HEK293 (cell line): ENCODE results near the gene NUMBL.

Source experiments
- MYNN ChIP-seq: fragments of 450-650 bp; formaldehyde crosslinking; IDR thresholded peaks from 2 replicates; pipeline ENCODE4 v1.5.1; 2016; ENCODE audit warnings: missing biosample characterization, missing genetic modification characterization, borderline replicate concordance
- ZNF112 ChIP-seq: fragments of 450-650 bp; formaldehyde crosslinking; IDR thresholded peaks from 2 replicates; pipeline ENCODE4 v1.5.0; 2017; ENCODE audit warnings: missing biosample characterization, missing genetic modification characterization
- ZNF138 ChIP-seq: fragments of 450-650 bp; formaldehyde crosslinking; IDR thresholded peaks from 2 replicates; pipeline ENCODE4 v1.5.1; 2016; ENCODE audit warnings: missing biosample characterization, missing genetic modification characterization, borderline replicate concordance
- ZNF16 ChIP-seq: fragments of 450-650 bp; formaldehyde crosslinking; IDR thresholded peaks from 2 replicates; pipeline ENCODE4 v1.5.1; 2016; ENCODE audit warnings: low read depth, missing biosample characterization, missing genetic modification characterization
- ZNF174 ChIP-seq: fragments of 450-650 bp; formaldehyde crosslinking; IDR thresholded peaks from 2 replicates; pipeline ENCODE4 v1.5.0; 2017; ENCODE audit warnings: missing biosample characterization, mild to moderate bottlenecking, missing genetic modification characterization
- ZNF175 ChIP-seq: fragments of 450-650 bp; formaldehyde crosslinking; IDR thresholded peaks from 2 replicates; pipeline ENCODE4 v1.5.1; 2016; ENCODE audit warnings: missing biosample characterization, missing genetic modification characterization
- ZNF239 ChIP-seq: fragments of 450-650 bp; formaldehyde crosslinking; IDR thresholded peaks from 2 replicates; pipeline ENCODE4 v1.5.1; 2016; ENCODE audit warnings: missing biosample characterization, missing genetic modification characterization
- ZNF24 ChIP-seq: fragments of 450-650 bp; formaldehyde crosslinking; IDR thresholded peaks from 2 replicates; pipeline ENCODE4 v1.5.1; 2016; ENCODE audit warnings: missing biosample characterization, missing genetic modification characterization
- ZNF266 ChIP-seq: fragments of 450-650 bp; formaldehyde crosslinking; IDR thresholded peaks from 2 replicates; pipeline ENCODE4 v1.5.1; 2016; ENCODE audit warnings: missing biosample characterization, missing genetic modification characterization, low read depth
- ZNF423 ChIP-seq: fragments of 450-650 bp; formaldehyde crosslinking; IDR thresholded peaks from 2 replicates; pipeline ENCODE4 v1.5.1; 2016; ENCODE audit warnings: missing biosample characterization, missing genetic modification characterization
- ZNF585B ChIP-seq: fragments of 450-650 bp; formaldehyde crosslinking; IDR thresholded peaks from 2 replicates; pipeline ENCODE4 v1.5.1; 2016; ENCODE audit warnings: missing biosample characterization, missing genetic modification characterization
- ZNF843 ChIP-seq: fragments of 450-650 bp; formaldehyde crosslinking; IDR thresholded peaks from 2 replicates; pipeline ENCODE4 v1.5.1; 2016; ENCODE audit warnings: missing biosample characterization, missing genetic modification characterization
- TF ChIP-seq, protein P1 (sequence below): fragments of 450-650 bp; formaldehyde crosslinking; IDR thresholded peaks from 2 replicates; pipeline ENCODE4 v1.5.1; 2016; ENCODE audit warnings: missing biosample characterization, missing genetic modification characterization
- TF ChIP-seq, protein P2 (sequence below): fragments of 450-650 bp; formaldehyde crosslinking; optimal IDR thresholded peaks from 2 replicates; pipeline ENCODE3; 2016; ENCODE audit warnings: missing biosample characterization, mild to moderate bottlenecking, missing genetic modification characterization
- TF ChIP-seq, protein P3 (sequence below): fragments of 450-650 bp; formaldehyde crosslinking; IDR thresholded peaks from 2 replicates; pipeline ENCODE4 v1.5.1; 2016; ENCODE audit warnings: missing biosample characterization, missing genetic modification characterization, borderline replicate concordance
- TF ChIP-seq, protein P4 (sequence below): fragments of 450-650 bp; formaldehyde crosslinking; IDR thresholded peaks from 2 replicates; pipeline ENCODE4 v1.5.1; 2016; ENCODE audit warnings: missing biosample characterization, missing genetic modification characterization
- TF ChIP-seq, protein P5 (sequence below): fragments of 450-650 bp; formaldehyde crosslinking; IDR thresholded peaks from 2 replicates; pipeline ENCODE4 v1.5.1; 2016; ENCODE audit warnings: missing biosample characterization, missing genetic modification characterization
- TF ChIP-seq, protein P6 (sequence below): fragments of 450-650 bp; formaldehyde crosslinking; IDR thresholded peaks from 2 replicates; pipeline ENCODE4 v1.5.1; 2017; ENCODE audit warnings: missing biosample characterization, missing genetic modification characterization
- TF ChIP-seq, protein P7 (sequence below): fragments of 450-650 bp; formaldehyde crosslinking; IDR thresholded peaks from 2 replicates; pipeline ENCODE4 v1.5.1; 2017; ENCODE audit warnings: missing biosample characterization, missing genetic modification characterization
- TF ChIP-seq, protein P8 (sequence below): fragments of 450-650 bp; formaldehyde crosslinking; IDR thresholded peaks from 2 replicates; pipeline ENCODE4 v1.5.1; 2016; ENCODE audit warnings: missing biosample characterization, missing genetic modification characterization
- TF ChIP-seq, protein P9 (sequence below): fragments of 450-650 bp; formaldehyde crosslinking; IDR thresholded peaks from 2 replicates; pipeline ENCODE4 v1.5.1; 2016; ENCODE audit warnings: missing biosample characterization, missing genetic modification characterization

NUMBL gene

DNA sequence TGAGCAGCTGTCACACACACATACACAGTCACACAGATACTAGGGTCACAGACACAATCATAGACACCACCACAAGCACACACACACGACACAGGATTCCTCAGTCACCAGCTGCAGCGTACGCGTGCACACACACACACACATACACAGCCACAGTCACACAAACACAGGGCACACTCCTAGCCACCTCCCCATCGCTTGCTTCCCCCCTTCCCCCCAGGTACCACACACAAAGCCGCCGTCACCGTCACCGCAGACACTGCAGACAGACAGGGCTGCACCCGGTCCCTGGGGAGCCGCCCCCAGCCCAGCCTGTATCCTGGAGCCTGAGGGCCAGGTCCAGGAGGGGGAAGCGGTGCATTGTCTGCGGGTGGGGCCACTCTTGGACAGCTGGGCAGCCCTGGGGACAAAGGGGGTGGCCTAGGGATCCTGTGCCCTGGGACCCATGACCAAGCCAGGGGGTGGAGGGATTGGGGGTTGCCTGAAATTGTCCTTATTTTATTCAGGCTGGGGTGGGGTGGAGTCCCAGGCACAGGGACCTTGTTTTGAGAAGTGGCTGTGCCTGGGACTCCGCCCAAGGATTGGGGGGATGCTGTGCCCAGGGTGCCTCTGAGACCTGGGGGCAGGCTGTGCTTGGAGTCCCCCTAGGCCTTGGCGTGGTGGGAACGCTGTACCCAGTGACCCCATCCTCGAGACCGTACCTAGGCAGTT, 957 bp downstream of the NUMBL start (continued):
- TF ChIP-seq, protein P1, sequence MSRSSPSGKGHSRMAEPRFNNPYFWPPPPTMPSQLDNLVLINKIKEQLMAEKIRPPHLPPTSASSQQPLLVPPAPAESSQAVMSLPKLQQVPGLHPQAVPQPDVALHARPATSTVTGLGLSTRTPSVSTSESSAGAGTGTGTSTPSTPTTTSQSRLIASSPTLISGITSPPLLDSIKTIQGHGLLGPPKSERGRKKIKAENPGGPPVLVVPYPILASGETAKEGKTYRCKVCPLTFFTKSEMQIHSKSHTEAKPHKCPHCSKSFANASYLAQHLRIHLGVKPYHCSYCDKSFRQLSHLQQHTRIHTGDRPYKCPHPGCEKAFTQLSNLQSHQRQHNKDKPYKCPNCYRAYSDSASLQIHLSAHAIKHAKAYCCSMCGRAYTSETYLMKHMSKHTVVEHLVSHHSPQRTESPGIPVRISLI (tag by site-specific recombination): no peak
- no peak for TF ChIP-seq ZNF138 (tag by site-specific recombination)
- TF ChIP-seq ZNF16: no peak; the same call in 1 of the 2 replicates
- no peak for TF ChIP-seq ZNF24
- TF ChIP-seq ZNF585B (tag by site-specific recombination): no peak
- TF ChIP-seq ZNF266 (tag by site-specific recombination): no peak
- TF ChIP-seq, protein P2, sequence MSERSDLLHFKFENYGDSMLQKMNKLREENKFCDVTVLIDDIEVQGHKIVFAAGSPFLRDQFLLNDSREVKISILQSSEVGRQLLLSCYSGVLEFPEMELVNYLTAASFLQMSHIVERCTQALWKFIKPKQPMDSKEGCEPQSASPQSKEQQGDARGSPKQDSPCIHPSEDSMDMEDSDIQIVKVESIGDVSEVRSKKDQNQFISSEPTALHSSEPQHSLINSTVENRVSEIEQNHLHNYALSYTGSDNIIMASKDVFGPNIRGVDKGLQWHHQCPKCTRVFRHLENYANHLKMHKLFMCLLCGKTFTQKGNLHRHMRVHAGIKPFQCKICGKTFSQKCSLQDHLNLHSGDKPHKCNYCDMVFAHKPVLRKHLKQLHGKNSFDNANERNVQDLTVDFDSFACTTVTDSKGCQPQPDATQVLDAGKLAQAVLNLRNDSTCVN (tag by site-specific recombination): no peak
- TF ChIP-seq ZNF843 (tag by site-specific recombination): no peak
- no peak for TF ChIP-seq ZNF112 (tag by site-specific recombination)
- TF ChIP-seq ZNF239 (tag by site-specific recombination): no peak
- TF ChIP-seq, protein P3, sequence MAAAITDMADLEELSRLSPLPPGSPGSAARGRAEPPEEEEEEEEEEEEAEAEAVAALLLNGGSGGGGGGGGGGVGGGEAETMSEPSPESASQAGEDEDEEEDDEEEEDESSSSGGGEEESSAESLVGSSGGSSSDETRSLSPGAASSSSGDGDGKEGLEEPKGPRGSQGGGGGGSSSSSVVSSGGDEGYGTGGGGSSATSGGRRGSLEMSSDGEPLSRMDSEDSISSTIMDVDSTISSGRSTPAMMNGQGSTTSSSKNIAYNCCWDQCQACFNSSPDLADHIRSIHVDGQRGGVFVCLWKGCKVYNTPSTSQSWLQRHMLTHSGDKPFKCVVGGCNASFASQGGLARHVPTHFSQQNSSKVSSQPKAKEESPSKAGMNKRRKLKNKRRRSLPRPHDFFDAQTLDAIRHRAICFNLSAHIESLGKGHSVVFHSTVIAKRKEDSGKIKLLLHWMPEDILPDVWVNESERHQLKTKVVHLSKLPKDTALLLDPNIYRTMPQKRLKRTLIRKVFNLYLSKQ: no peak
- TF ChIP-seq, protein P4, sequence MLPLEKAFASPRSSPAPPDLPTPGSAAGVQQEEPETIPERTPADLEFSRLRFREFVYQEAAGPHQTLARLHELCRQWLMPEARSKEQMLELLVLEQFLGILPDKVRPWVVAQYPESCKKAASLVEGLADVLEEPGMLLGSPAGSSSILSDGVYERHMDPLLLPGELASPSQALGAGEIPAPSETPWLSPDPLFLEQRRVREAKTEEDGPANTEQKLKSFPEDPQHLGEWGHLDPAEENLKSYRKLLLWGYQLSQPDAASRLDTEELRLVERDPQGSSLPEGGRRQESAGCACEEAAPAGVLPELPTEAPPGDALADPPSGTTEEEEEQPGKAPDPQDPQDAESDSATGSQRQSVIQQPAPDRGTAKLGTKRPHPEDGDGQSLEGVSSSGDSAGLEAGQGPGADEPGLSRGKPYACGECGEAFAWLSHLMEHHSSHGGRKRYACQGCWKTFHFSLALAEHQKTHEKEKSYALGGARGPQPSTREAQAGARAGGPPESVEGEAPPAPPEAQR (tag by site-specific recombination): no peak
- no peak for TF ChIP-seq MYNN (tag by site-specific recombination)
- TF ChIP-seq ZNF423 (tag by site-specific recombination): no peak; the same call in 1 of the 2 replicates
- TF ChIP-seq, protein P5, sequence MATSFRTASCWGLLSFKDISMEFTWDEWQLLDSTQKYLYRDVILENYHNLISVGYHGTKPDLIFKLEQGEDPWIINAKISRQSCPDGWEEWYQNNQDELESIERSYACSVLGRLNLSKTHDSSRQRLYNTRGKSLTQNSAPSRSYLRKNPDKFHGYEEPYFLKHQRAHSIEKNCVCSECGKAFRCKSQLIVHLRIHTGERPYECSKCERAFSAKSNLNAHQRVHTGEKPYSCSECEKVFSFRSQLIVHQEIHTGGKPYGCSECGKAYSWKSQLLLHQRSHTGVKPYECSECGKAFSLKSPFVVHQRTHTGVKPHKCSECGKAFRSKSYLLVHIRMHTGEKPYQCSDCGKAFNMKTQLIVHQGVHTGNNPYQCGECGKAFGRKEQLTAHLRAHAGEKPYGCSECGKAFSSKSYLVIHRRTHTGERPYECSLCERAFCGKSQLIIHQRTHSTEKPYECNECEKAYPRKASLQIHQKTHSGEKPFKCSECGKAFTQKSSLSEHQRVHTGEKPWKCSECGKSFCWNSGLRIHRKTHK (tag by site-specific recombination): no peak
- TF ChIP-seq, protein P6, sequence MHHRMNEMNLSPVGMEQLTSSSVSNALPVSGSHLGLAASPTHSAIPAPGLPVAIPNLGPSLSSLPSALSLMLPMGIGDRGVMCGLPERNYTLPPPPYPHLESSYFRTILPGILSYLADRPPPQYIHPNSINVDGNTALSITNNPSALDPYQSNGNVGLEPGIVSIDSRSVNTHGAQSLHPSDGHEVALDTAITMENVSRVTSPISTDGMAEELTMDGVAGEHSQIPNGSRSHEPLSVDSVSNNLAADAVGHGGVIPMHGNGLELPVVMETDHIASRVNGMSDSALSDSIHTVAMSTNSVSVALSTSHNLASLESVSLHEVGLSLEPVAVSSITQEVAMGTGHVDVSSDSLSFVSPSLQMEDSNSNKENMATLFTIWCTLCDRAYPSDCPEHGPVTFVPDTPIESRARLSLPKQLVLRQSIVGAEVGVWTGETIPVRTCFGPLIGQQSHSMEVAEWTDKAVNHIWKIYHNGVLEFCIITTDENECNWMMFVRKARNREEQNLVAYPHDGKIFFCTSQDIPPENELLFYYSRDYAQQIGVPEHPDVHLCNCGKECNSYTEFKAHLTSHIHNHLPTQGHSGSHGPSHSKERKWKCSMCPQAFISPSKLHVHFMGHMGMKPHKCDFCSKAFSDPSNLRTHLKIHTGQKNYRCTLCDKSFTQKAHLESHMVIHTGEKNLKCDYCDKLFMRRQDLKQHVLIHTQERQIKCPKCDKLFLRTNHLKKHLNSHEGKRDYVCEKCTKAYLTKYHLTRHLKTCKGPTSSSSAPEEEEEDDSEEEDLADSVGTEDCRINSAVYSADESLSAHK (tag by site-specific recombination): 0 out of 2 replicates have a peak, but pooled peaks have one; percentile 25
- TF ChIP-seq, protein P7, sequence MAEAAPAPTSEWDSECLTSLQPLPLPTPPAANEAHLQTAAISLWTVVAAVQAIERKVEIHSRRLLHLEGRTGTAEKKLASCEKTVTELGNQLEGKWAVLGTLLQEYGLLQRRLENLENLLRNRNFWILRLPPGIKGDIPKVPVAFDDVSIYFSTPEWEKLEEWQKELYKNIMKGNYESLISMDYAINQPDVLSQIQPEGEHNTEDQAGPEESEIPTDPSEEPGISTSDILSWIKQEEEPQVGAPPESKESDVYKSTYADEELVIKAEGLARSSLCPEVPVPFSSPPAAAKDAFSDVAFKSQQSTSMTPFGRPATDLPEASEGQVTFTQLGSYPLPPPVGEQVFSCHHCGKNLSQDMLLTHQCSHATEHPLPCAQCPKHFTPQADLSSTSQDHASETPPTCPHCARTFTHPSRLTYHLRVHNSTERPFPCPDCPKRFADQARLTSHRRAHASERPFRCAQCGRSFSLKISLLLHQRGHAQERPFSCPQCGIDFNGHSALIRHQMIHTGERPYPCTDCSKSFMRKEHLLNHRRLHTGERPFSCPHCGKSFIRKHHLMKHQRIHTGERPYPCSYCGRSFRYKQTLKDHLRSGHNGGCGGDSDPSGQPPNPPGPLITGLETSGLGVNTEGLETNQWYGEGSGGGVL (tag by site-specific recombination): peak; percentile 68
- TF ChIP-seq, protein P8, sequence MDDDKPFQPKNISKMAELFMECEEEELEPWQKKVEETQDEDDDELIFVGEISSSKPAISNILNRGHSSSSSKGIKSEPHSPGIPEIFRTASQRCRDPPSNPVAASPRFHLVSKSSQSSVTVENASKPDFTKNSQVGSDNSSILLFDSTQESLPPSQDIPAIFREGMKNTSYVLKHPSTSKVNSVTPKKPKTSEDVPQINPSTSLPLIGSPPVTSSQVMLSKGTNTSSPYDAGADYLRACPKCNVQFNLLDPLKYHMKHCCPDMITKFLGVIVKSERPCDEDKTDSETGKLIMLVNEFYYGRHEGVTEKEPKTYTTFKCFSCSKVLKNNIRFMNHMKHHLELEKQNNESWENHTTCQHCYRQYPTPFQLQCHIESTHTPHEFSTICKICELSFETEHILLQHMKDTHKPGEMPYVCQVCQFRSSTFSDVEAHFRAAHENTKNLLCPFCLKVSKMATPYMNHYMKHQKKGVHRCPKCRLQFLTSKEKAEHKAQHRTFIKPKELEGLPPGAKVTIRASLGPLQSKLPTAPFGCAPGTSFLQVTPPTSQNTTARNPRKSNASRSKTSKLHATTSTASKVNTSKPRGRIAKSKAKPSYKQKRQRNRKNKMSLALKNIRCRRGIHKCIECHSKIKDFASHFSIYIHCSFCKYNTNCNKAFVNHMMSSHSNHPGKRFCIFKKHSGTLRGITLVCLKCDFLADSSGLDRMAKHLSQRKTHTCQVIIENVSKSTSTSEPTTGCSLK (tag by site-specific recombination): no peak
- TF ChIP-seq, protein P9, sequence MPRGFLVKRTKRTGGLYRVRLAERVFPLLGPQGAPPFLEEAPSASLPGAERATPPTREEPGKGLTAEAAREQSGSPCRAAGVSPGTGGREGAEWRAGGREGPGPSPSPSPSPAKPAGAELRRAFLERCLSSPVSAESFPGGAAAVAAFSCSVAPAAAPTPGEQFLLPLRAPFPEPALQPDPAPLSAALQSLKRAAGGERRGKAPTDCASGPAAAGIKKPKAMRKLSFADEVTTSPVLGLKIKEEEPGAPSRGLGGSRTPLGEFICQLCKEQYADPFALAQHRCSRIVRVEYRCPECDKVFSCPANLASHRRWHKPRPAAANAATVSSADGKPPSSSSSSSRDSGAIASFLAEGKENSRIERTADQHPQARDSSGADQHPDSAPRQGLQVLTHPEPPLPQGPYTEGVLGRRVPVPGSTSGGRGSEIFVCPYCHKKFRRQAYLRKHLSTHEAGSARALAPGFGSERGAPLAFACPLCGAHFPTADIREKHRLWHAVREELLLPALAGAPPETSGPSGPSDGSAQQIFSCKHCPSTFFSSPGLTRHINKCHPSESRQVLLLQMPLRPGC (tag by site-specific recombination): 0 out of 2 replicates have a peak, but pooled peaks have one; percentile 66
- TF ChIP-seq ZNF174: no peak
- 0 out of 2 replicates have a peak, but pooled peaks have one; percentile 40 for TF ChIP-seq ZNF175
